K562 treated with DMSO at 1 percent for 4 hours (cell line): ENCODE data around the gene ANXA1. TPM values are rescaled to one million over a fixed set of nuclear protein-coding genes. Genes with fewer than 3 reads are reported as not detected.

Experiments used
- total RNA-seq: library from RNA; unstranded; fragments of 300-600 nt; gene quantifications from 2 replicates; pipeline ENCODE4 v1.2.3, GENCODE V29; 2022; ENCODE audit not compliant: insufficient read depth

ANXA1 gene
- 262 and 291 TPM in 2 replicates for total RNA-seq

DNA sequence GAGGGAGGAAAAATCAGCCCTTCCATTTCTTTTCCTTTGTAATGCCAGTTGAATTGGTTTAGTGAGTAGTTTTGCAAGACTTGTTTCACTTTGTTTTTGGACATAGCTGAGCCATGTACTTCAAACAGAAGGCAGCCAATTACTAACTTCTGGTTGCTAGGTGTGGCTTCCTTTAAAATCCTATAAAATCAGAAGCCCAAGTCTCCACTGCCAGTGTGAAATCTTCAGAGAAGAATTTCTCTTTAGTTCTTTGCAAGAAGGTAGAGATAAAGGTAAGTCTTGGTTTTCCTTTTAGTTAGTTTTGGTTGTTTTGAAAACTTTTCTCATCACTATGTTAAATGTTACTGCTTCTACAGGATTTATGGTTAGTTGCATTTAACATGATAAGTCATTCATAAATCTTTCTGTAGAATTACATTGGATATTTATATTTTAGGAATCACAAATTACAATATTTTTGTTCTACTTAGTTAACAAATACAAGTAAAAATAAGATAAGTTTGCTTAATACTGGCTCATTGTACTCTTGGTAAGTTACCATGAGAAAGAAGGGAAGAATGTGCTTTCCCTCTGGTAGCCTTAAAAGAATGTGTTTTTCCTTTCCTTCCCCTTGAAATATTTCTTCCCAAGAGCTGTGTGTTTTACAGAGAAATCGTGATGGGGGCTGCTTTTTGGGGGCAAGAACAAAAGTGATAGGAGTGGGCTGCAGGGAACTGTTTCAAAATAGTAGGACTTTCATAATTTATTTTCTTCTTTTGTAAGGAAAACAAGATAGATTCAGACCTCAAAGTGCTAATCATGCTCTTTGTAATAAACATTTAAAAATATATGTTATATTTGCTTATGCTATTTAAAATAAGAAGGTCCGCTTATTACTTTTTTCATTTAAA lies at the start of gene ANXA1:
Gene ANXA1, plus strand, starts transcription at position 213 of the 890 bp plus-strand sequence. CDS start 6,671 bp downstream, outside the sequence.

Other genes with a start within 250 kb of the ANXA1 start
- 51.9 and 60.4 TPM in 2 replicates for gene ALDH1A1, start 198.8 kb upstream of the ANXA1 start, total RNA-seq